ENCODE data around the gene XYLT1. TPM values are rescaled to one million over a fixed set of nuclear protein-coding genes. Genes with fewer than 3 reads are reported as not detected.

The XYLT1 gene
- total RNA-seq, 2 donors from 2014 or later: 6.0 to 15.2 TPM

DNA sequence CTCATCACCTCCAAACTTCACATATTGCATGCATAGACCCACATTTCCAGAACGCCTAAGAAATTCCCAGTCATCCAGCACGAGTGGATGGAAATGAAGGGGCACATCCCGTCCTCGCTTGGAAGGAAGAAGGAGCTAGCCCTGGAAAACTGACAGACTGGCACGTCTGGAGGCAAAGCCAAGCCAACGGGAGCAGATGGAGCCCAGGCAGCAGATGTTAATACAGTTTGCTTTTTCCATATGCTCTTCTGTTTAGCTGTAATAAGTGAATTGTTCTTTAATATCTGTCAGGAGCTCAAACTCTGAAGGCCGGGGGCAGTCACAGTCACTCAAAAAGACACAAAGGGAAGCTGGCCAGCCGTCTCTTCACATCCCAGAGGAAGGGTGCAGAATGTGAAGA, 187.7 kb downstream of the XYLT1 start:
- intact Hi-C loops (cut with DNase I): no loop called here
- 59 to 63% methylated on average over 8 of the region's 8 CpGs for WGBS, 2 donors

DNA sequence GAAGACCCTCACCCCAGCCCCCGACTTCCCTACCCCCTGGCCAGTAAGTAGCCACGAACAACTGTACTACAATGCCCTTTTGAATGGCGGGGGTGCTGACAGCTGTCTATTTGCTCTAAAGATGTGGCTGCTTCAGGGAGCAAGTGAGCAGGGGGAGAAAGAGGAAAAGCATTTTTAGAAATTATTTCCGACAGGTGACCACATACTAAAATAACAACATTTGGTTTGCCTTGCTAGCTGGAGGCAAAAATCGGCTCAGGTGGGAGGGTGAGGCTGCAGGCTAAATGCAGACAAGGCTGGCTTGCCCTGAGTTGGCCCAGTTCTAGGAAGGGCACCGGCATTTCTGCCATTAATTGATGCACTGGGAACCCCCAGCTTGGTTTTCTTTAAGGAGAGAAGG, 188.5 kb downstream of the XYLT1 start:
- H3K36me3 ChIP-seq (replicated peaks in 1 of 2; ENCODE audit: insufficient read depth in 1 of 2, low read depth in 2 of 2): no peaks in the 10 kb centered on the region
- no peak overlapping the region for H3K27ac ChIP-seq
- peaks cover 25% of the 10 kb centered on the region for H3K4me1 ChIP-seq
- TF ChIP-seq POLR2A (IDR thresholded peaks at IDR 0.05) (no peak), CTCF (IDR thresholded peaks at IDR 0.05) (no peak)
- intact Hi-C loops (cut with DNase I): no loop called here
- no peaks in the 10 kb centered on the region for H3K27me3 ChIP-seq
- no peak overlapping the region for H3K4me3 ChIP-seq
- H3K9me3 ChIP-seq: no peaks in the 10 kb centered on the region
- WGBS, 2 donors: 68 to 69% methylated on average over 6 of the region's 6 CpGs
- no peak for DNase-seq
- ATAC-seq: no peak

More for the DNA sequence above, 187.7 kb downstream of the XYLT1 start:
- H3K27me3 ChIP-seq: no peaks in the 10 kb centered on the region
- peaks cover 20% of the 10 kb centered on the region for H3K4me1 ChIP-seq
- no peak overlapping the region for H3K4me3 ChIP-seq
- no peak for ATAC-seq
- no peak overlapping the region for H3K27ac ChIP-seq
- no peaks in the 10 kb centered on the region for H3K9me3 ChIP-seq
- no peak for DNase-seq
- H3K36me3 ChIP-seq (replicated peaks in 1 of 2; ENCODE audit: insufficient read depth in 1 of 2, low read depth in 2 of 2): no peaks in the 10 kb centered on the region
- no peak for TF ChIP-seq POLR2A (IDR thresholded peaks at IDR 0.05)
- TF ChIP-seq CTCF (IDR thresholded peaks at IDR 0.05): no peak

- Histone ChIP-seq H3K4me3 (no peak overlapping the region), H3K9me3 (no peaks in the 10 kb centered on the region), H3K4me1 (peaks cover 25% of the 10 kb centered on the region), H3K36me3 (replicated peaks in 1 of 2; ENCODE audit: insufficient read depth in 1 of 2, low read depth in 2 of 2) (no peaks in the 10 kb centered on the region), H3K27ac (no peak overlapping the region), H3K27me3 (no peaks in the 10 kb centered on the region)
- TF ChIP-seq POLR2A (IDR thresholded peaks at IDR 0.05) (no peak), CTCF (IDR thresholded peaks at IDR 0.05) (no peak)
- ATAC-seq (no peak), DNase-seq (no peak)
- WGBS, 2 donors: 85 to 94% methylated on average over 3 to 7 of the region's 7 CpGs
- intact Hi-C loops (cut with DNase I): no loop called here
These were observed 189.7 kb downstream of the XYLT1 start for GRCh38 chr16:17281052-17281451.

DNA sequence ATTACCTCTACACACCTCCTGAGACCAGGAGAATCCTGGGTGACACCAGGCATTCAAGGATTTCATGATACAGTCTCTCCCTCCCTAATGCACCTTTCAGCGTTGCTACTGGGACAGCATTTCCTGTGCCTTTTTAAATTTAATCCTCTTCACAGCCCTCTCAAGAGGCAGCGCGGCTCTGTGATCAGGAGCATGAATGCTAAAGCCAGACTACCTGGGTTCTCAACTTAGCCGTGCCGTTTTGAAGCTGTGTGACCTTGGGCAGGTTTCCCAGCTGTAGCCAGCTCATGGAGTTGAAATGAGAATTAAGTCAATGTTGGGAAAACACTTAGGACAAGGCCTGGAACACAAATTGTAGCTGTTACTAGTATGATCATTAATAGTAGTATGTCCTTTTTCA, 191.8 kb downstream of the XYLT1 start:
- H3K27me3 ChIP-seq: no peaks in the 10 kb centered on the region
- no peaks in the 10 kb centered on the region for H3K9me3 ChIP-seq
- ATAC-seq (peak; percentile 80), DNase-seq (peak; percentile 76 to 89 (median 88))
- no peak overlapping the region for H3K4me3 ChIP-seq
- intact Hi-C loops (cut with DNase I): loop anchor here (10.0 kb wide), 1 partner anchor 186 kb away; no protein-coding TSS in a partner anchor
- peak in 1 of 3 donors; percentile 27 for TF ChIP-seq POLR2A (IDR thresholded peaks at IDR 0.05)
- TF ChIP-seq CTCF (IDR thresholded peaks at IDR 0.05): no peak
- H3K36me3 ChIP-seq (replicated peaks in 1 of 2; ENCODE audit: insufficient read depth in 1 of 2, low read depth in 2 of 2): no peaks in the 10 kb centered on the region
- WGBS, 2 donors: 17 to 39% methylated on average over 5 of the region's 5 CpGs
- H3K4me1 ChIP-seq: peaks cover 39% of the 10 kb centered on the region
- H3K27ac ChIP-seq: peak overlapping the region; percentile 66 to 70 (median 68)

DNA sequence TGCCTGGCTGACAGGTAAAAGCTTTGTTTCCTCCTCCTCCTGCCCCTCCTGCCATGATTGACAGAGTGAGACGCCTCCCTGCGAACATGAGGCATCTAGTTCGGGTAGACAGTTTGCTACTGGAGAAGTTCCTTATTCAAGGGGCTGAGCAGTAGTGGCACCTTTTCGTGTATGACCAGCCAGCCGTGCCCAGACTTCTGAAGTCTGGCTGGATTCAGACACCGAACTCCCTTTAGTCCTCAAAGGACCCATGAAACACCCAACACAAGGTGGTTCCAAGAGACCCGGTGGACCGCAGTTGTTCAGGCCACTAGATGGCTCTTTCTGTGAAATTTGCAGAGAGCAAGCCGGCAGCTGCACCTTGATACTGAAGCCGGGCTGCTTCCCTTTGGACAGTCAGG, 192.8 kb downstream of the XYLT1 start:
- ATAC-seq: peak; percentile 73
- WGBS, 2 donors: 27 to 34% methylated on average over 10 of the region's 10 CpGs
- H3K27ac ChIP-seq: peak overlapping the region; percentile 49 to 70 (median 68)

More for the DNA sequence above, 192.8 kb downstream of the XYLT1 start:
- Histone ChIP-seq H3K27me3 (no peaks in the 10 kb centered on the region), H3K9me3 (no peaks in the 10 kb centered on the region), H3K36me3 (replicated peaks in 1 of 2; ENCODE audit: insufficient read depth in 1 of 2, low read depth in 2 of 2) (no peaks in the 10 kb centered on the region), H3K4me1 (peaks cover 43% of the 10 kb centered on the region), H3K4me3 (no peak overlapping the region)
- TF ChIP-seq CTCF (IDR thresholded peaks at IDR 0.05) (peak; percentile 31 to 70 (median 59)), POLR2A (IDR thresholded peaks at IDR 0.05) (no peak)
- intact Hi-C loops (cut with DNase I): loop anchor here (10.0 kb wide), 1 partner anchor 187 kb away; no protein-coding TSS in a partner anchor
- peak; percentile 67 to 79 (median 71) for DNase-seq
